ENCODE results near the gene LRTM1.

Gene LRTM1

DNA sequence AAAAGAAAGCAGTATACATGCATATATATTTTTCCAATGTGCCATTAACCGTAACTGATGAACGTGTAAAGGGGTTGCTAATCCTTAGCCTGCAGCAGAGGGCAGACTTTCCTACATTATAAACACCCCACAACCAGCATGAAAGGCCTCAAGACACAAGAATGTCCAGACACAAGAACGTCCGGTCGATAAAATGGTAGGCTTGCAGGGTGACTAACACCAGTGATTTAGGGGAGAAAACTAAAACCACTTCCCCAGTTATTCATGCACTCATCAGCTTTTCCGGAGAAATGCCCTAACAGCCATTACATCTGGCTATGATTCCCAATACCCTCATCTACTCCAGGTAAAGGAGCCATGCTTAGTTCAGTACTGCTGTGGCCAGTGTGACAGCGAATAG, 57.4 kb downstream of the LRTM1 start:
- Histone ChIP-seq H3K27ac (replicated peaks) (no peak overlapping the region), H3K27me3 (ENCODE audit: insufficient read depth, poor library complexity, severe bottlenecking) (no peaks in the 10 kb centered on the region), H3K4me3 (replicated peaks; ENCODE audit: insufficient read depth, low read length) (no peak overlapping the region)
- DNase-seq (ENCODE audit: low read depth in 1 of 2, low spot score in 1 of 2): no peak
- TF ChIP-seq POLR2AphosphoS5 (IDR thresholded peaks at IDR 0.05; ENCODE audit: low read depth) (no peak), SPI1 (IDR thresholded peaks at IDR 0.05; ENCODE audit: borderline replicate concordance, low read depth) (no peak), GABPA (IDR thresholded peaks at IDR 0.05; ENCODE audit: low read depth) (no peak)
- TF ChIP-seq, protein P1, sequence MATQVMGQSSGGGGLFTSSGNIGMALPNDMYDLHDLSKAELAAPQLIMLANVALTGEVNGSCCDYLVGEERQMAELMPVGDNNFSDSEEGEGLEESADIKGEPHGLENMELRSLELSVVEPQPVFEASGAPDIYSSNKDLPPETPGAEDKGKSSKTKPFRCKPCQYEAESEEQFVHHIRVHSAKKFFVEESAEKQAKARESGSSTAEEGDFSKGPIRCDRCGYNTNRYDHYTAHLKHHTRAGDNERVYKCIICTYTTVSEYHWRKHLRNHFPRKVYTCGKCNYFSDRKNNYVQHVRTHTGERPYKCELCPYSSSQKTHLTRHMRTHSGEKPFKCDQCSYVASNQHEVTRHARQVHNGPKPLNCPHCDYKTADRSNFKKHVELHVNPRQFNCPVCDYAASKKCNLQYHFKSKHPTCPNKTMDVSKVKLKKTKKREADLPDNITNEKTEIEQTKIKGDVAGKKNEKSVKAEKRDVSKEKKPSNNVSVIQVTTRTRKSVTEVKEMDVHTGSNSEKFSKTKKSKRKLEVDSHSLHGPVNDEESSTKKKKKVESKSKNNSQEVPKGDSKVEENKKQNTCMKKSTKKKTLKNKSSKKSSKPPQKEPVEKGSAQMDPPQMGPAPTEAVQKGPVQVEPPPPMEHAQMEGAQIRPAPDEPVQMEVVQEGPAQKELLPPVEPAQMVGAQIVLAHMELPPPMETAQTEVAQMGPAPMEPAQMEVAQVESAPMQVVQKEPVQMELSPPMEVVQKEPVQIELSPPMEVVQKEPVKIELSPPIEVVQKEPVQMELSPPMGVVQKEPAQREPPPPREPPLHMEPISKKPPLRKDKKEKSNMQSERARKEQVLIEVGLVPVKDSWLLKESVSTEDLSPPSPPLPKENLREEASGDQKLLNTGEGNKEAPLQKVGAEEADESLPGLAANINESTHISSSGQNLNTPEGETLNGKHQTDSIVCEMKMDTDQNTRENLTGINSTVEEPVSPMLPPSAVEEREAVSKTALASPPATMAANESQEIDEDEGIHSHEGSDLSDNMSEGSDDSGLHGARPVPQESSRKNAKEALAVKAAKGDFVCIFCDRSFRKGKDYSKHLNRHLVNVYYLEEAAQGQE (IDR thresholded peaks at IDR 0.05; ENCODE audit: insufficient replicate concordance, low read depth): no peak
- TF ChIP-seq, protein P2, sequence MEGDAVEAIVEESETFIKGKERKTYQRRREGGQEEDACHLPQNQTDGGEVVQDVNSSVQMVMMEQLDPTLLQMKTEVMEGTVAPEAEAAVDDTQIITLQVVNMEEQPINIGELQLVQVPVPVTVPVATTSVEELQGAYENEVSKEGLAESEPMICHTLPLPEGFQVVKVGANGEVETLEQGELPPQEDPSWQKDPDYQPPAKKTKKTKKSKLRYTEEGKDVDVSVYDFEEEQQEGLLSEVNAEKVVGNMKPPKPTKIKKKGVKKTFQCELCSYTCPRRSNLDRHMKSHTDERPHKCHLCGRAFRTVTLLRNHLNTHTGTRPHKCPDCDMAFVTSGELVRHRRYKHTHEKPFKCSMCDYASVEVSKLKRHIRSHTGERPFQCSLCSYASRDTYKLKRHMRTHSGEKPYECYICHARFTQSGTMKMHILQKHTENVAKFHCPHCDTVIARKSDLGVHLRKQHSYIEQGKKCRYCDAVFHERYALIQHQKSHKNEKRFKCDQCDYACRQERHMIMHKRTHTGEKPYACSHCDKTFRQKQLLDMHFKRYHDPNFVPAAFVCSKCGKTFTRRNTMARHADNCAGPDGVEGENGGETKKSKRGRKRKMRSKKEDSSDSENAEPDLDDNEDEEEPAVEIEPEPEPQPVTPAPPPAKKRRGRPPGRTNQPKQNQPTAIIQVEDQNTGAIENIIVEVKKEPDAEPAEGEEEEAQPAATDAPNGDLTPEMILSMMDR (IDR thresholded peaks at IDR 0.05; ENCODE audit: insufficient read depth, low read length): no peak
